Right forelimb (tissue), 1 donor: Measurements from ENCODE around the gene DNPH1.

Source experiments
- DNase-seq: peaks from one replicate; pipeline ENCODE4 v3.0.0-alpha.2; 2018

Gene DNPH1

GRCh38 chr6:43180058-43180457 lies 49.2 kb downstream of the DNPH1 start:
- DNase-seq, result no peak

- no peak for DNase-seq
Observed at GRCh38 chr6:43178951-43179830, 50.1 kb downstream of the DNPH1 start.

- no peak for DNase-seq
Observed at GRCh38 chr6:43178150-43178549, 51.1 kb downstream of the DNPH1 start.

- no peak for DNase-seq
Observed at GRCh38 chr6:43176423-43176786, 52.9 kb downstream of the DNPH1 start.

GRCh38 chr6:43175676-43176422 lies 53.4 kb downstream of the DNPH1 start:
- DNase-seq, result no peak
